GM12874 (cell line): ENCODE results near the gene GEMIN4.

Experiments
- CTCF ChIP-seq: IDR thresholded peaks from 2 replicates; pipeline ENCODE4 v1.5.1; 2011; ENCODE audit warnings: low read depth, mild to moderate bottlenecking, control low read depth, low read length, moderate library complexity; ENCODE audit not compliant: insufficient read depth

GEMIN4 gene

DNA sequence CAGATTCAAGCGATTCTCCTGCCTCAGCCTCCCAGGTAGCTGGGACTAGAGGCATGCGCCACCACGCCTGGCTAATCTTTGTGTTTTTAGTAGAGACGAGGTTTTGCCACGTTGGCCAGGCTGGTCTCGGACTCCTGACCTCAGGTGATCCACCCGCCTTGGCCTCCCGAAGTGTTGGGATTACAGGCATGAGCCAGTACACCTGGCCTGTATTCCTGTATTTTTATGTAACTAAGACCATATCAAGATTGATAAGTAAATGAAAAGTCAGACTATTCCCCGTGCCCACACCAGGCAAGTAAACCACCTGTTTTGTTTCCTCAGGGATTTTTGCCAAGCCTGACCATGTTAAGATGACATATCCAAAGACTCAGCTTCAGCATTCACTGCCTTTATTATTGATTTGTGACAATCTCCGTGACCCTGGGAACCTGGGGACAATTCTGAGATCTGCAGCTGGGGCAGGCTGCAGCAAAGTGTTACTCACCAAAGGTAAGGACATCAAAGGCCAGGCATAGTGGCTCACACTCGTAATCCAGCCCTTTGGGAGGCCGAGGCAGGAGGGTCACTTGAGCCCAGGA, 35.7 kb upstream of the GEMIN4 start:
- TF ChIP-seq CTCF = no peak

DNA sequence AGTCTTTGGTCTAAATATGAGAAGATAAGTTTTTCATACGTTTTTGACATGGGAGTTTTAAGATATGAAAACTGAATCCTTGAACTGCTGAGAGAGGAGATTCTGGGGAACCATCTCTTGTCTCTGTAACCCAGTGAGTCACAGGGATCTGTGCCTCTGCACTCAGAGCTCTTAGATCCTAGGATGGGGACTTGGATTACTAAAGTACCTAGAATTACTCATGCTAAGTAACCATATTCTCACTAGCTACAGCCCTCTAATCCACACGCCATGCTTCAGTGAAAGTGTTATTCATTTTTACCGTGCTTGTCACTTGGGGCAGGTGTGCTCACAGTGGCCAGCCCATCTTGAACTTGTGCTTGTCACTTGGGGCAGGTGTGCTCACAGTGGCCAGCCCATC, 32.1 kb upstream of the GEMIN4 start:
- TF ChIP-seq CTCF = no peak

DNA sequence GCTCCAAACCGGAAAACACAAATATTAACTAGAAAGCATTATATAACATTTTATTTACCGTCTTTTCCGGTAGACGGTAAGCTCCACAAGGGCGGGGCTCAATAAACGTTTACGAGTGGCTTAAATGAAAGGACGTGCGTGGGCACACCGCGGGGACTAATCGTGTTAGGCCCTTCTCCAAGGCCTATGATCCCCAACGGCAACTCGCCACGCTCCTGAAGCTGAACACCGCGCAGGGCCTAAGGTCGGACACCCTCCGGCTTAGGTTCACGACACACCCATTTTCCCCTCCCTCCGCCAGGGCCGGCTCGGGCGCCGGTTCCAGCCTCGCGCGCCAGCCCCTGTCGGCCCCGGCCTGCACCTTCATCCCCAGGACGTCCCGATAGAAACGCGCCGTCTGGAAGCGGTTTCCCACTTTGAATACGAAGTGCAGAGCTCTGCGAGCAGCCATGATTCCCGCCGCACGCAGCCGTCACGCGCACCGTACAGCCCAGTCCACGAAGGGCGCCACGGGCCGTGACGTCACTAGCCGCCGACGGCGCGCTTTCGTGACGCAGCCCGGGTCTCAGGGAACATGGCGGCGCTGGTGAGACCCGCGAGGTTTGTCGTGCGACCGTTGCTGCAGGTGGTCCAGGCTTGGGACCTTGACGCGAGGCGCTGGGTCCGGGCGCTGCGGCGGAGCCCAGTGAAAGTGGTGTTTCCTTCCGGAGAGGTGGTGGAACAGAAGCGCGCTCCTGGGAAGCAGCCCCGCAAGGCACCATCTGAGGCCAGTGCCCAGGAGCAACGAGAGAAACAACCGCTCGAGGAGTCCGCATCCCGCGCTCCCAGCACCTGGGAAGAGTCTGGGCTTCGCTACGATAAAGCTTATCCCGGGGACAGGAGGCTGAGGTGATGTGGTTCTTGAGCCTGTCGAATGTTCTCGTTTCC, 30.0 kb upstream of the GEMIN4 start, which contains the start of the genes GLOD4 and MRM3:
GLOD4 (minus strand) TSS at position 476 of the 927 bp plus-strand sequence; CDS start at position 451, 25 bp downstream.
MRM3 (plus strand) TSS at position 549 of the 927 bp plus-strand sequence; CDS start at position 575, 26 bp downstream.
- no peak for TF ChIP-seq CTCF

DNA sequence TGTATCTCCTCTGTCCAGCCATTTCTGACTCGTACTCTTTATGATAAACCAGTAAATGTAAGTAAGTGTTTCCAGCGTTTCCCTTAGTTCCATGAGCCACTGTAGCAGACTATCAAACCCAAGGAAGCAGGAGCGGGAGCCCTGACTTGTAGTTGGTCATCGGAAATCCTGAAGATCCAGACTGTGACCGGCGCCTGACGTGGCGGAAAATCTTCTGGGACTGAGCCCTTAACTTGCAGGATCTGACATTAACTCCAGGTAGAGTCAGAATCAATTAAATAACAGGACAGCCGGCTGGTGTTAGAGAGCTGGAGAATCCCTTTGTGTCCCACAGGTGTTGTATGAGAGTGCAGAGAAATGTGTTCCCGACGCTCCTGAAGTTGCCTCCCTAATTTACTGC, 26.0 kb upstream of the GEMIN4 start:
- TF ChIP-seq CTCF = no peak

DNA sequence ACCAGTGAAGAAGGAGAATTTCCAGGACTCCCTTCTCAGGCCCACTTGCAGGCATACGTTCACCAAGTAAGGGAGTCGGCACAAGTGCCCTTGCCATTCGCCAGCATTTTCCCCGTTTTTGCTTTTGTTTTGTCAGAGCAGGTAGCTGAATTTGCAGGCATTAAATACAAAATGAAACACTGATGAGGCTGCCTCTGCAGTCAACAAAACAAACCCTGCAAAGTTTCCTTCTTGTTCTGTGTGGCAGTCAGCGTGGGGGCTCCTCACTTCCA, 22.2 kb upstream of the GEMIN4 start:
- TF ChIP-seq CTCF = no peak

- no peak for TF ChIP-seq CTCF
These were observed 21.6 kb upstream of the GEMIN4 start for GRCh38 chr17:773467-774312.

DNA sequence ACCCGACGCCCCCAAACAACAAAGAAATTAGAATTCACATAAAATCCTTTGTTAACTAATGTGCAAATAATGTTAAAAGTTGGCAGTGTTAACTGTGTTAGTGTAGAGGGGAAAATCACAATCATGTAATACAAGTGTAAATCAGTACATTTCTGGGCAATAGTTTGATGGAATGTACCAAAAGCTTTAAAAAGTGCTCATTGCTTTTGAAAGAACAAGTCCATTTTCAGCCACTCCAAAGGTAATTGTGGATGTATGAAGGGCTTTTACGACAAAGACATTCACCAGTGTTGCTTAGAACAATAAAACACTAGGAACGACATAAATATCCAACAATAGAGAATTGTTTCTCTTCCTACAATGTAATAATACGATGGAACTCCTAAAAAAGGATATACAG, 21.0 kb upstream of the GEMIN4 start:
- no peak for TF ChIP-seq CTCF
